Activated naive CD4-positive, alpha-beta T cell treated with anti-CD3 and anti-CD28 coated beads, Interleukin-2, amount 10 ng/mL, durations not matched to agents 7 days and 5 days (primary cell): Measurements from ENCODE around the gene LIN28B.
"Not testable (repeated sequence)": the region's sequence is repeated elsewhere in the genome, so short reads cannot be mapped to it uniquely, and the experiment has no call there.

ENCODE experiments used
- CTCF ChIA-PET: fragments of 350-600 bp; sonication (Branson Sonifier 250); formaldehyde crosslinking; loops from one replicate; lab custom pipeline; 2021; ENCODE audit warnings: antibody characterized with exemption; lab: Charles Lee
- DNase-seq: peaks from one replicate; pipeline ENCODE4 v3.0.0-alpha.2; 2020
- H3K27ac Mint-ChIP-seq: one replicate; pipeline ENCODE4 v1.8.0; 2021; ENCODE audit warnings: mild to moderate bottlenecking, moderate library complexity, mixed read lengths
- H3K27me3 Mint-ChIP-seq: one replicate; pipeline ENCODE4 v1.8.0; 2021; ENCODE audit warnings: mild to moderate bottlenecking, mixed read lengths
- H3K36me3 Mint-ChIP-seq: one replicate; pipeline ENCODE4 v1.8.0; 2021; ENCODE audit warnings: mixed read lengths
- H3K4me1 Mint-ChIP-seq: one replicate; pipeline ENCODE4 v1.8.0; 2021; ENCODE audit warnings: mixed read lengths
- H3K4me3 Mint-ChIP-seq: one replicate; pipeline ENCODE4 v1.8.0; 2021; ENCODE audit warnings: mild to moderate bottlenecking, moderate library complexity, mixed read lengths
- H3K9me3 Mint-ChIP-seq: one replicate; pipeline ENCODE4 v1.8.0; 2021; ENCODE audit warnings: mixed read lengths

LIN28B gene

DNA sequence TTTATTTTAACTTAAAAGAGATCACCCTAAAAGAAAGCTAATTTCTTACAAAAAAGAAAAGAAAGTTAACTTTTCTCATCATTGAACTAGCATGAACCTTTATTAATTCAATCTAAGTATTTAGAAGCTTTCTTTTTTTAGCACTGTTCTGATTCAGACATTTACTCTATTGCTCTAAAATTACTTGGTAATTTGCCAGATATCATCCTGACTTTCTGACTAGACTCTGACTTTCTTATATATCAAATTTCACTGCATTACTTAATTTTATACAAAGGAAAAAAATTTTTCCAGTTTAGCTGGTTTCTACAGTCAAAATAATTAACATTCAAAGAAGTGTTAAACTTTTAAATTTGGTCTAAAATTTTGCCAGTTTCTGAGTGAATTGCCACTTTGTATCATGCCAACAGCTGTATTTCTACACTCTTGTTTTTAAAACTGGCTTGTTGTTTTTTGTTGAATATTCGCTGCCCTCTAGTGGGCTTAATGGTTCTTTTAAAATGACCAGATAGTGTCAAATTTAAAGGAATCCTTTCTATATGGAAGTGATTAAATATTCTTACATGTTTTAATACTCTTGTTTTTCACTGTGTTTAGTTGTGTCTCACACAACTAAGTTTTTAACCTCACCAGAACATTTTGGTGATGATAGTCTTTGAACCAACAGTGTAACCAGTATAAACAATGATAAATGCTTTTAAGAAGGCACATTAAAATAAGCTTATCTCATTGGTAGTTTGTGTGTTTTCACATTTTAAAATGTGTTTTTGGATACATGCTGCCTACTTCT is 120.9 kb downstream of the LIN28B start:
- no peak for DNase-seq
- CTCF ChIA-PET = interaction anchor here (0.5 to 4.9 kb wide), 18 partner anchors 8 to 548 kb away, joined by 3 to 36 read pairs (median 4); no protein-coding TSS in a partner anchor
- H3K4me3 Mint-ChIP-seq = no peak overlapping the region
- H3K36me3 Mint-ChIP-seq = no peaks in the 10 kb centered on the region
- H3K27me3 Mint-ChIP-seq = peaks cover 14% of the 10 kb centered on the region
- H3K4me1 Mint-ChIP-seq = no peaks in the 10 kb centered on the region
- H3K27ac Mint-ChIP-seq = no peak overlapping the region
- H3K9me3 Mint-ChIP-seq = no peaks in the 10 kb centered on the region

- CTCF ChIA-PET = interaction anchor here (0.5 to 4.9 kb wide), 12 partner anchors 9 to 549 kb away, joined by 3 to 36 read pairs (median 4); no protein-coding TSS in a partner anchor
- peaks cover 12% of the 10 kb centered on the region for H3K27me3 Mint-ChIP-seq
- no peak overlapping the region for H3K27ac Mint-ChIP-seq
- no peak overlapping the region for H3K4me3 Mint-ChIP-seq
- no peak for DNase-seq
- H3K4me1 Mint-ChIP-seq = no peaks in the 10 kb centered on the region
- no peaks in the 10 kb centered on the region for H3K9me3 Mint-ChIP-seq
- no peaks in the 10 kb centered on the region for H3K36me3 Mint-ChIP-seq
Observed at GRCh38 chr6:105078386-105078708, 121.4 kb downstream of the LIN28B start.

- H3K36me3 Mint-ChIP-seq = no peaks in the 10 kb centered on the region
- CTCF ChIA-PET = interaction anchor here (1.2 to 4.9 kb wide), 2 partner anchors 56 to 290 kb away, joined by 4 to 36 read pairs; no protein-coding TSS in a partner anchor
- H3K27ac Mint-ChIP-seq = no peak overlapping the region
- H3K27me3 Mint-ChIP-seq = peaks cover 13% of the 10 kb centered on the region
- no peaks in the 10 kb centered on the region for H3K4me1 Mint-ChIP-seq
- H3K4me3 Mint-ChIP-seq = no peak overlapping the region
- no peaks in the 10 kb centered on the region for H3K9me3 Mint-ChIP-seq
- DNase-seq = no peak
Observed at GRCh38 chr6:105080279-105080678, 123.4 kb downstream of the LIN28B start.

DNA sequence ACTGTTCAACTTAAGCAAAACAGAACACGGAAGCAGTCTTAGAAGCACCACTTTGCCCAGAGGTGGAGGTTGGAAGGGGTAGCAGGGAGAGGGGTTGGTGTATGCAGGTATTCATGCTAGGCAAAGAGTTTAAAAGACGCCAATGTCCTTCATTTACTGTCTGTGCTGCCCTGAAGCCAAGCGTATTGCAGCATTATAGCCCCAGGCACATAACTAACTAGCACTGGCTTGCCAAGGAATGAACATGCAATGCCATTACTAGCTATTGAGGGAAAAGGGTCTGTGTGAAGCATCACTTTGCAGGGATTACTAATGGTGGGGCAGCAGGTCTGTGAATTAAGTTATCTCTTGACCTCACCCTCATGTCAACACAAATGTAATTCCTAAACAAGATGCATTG is 124.8 kb downstream of the LIN28B start:
- CTCF ChIA-PET, H3K4me1 Mint-ChIP-seq, DNase-seq, H3K36me3 Mint-ChIP-seq, H3K27ac Mint-ChIP-seq, H3K9me3 Mint-ChIP-seq, H3K4me3 Mint-ChIP-seq: not testable (repeated sequence)
- peaks cover 18% of the 10 kb centered on the region for H3K27me3 Mint-ChIP-seq

DNA sequence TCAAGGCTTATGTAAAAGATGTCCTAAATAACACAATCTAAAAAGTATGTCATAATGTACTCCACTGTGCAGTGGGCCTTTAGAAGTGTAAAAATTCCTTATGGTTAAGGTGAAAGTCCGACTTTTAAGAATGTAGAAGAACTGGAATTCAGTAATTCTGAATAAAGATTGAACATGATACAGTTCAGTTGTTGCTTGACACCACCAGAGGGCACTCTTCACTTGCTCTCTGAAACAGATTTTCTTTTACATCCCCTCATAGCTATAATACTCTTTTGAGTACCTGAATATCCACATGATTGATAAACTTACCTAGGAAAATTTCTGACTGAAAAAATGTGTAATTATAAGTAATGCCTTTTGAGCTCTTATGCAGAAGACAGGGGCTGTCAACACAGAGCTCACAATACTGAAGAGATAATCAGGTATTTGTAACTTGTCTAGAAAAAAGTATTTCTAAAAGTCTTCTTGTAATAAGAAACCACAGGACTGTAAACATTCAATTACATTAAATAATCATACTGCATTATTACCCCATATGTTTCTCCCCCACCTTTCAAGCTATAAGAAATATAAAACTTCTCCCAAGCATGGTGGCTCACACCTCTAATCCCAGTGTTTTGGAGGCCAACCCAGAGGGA is 130.8 kb downstream of the LIN28B start:
- no peaks in the 10 kb centered on the region for H3K36me3 Mint-ChIP-seq
- DNase-seq = peak; percentile 35
- H3K4me1 Mint-ChIP-seq = no peaks in the 10 kb centered on the region
- CTCF ChIA-PET = interaction anchor here (0.7 to 2.1 kb wide), 25 partner anchors 9 to 364 kb away, joined by 3 to 21 read pairs (median 4); partner anchors contain the start of gene PREP
- H3K4me3 Mint-ChIP-seq = no peak overlapping the region
- no peak overlapping the region for H3K27ac Mint-ChIP-seq
- H3K9me3 Mint-ChIP-seq = no peaks in the 10 kb centered on the region
- peaks cover 12% of the 10 kb centered on the region for H3K27me3 Mint-ChIP-seq

GRCh38 chr6:105091140-105091829 is 134.4 kb downstream of the LIN28B start:
- H3K9me3 Mint-ChIP-seq = no peaks in the 10 kb centered on the region
- H3K4me3 Mint-ChIP-seq = no peak overlapping the region
- H3K36me3 Mint-ChIP-seq = no peaks in the 10 kb centered on the region
- DNase-seq = no peak
- H3K4me1 Mint-ChIP-seq = no peaks in the 10 kb centered on the region
- CTCF ChIA-PET = interaction anchor here (1.1 to 1.4 kb wide), 2 partner anchors 272 to 333 kb away, joined by 3 read pairs; no protein-coding TSS in a partner anchor
- H3K27me3 Mint-ChIP-seq = peaks cover 8% of the 10 kb centered on the region
- H3K27ac Mint-ChIP-seq = no peak overlapping the region

- H3K36me3 Mint-ChIP-seq = no peaks in the 10 kb centered on the region
- H3K27me3 Mint-ChIP-seq = no peaks in the 10 kb centered on the region
- DNase-seq = no peak
- CTCF ChIA-PET = no interaction called here
- no peaks in the 10 kb centered on the region for H3K9me3 Mint-ChIP-seq
- H3K4me1 Mint-ChIP-seq = no peaks in the 10 kb centered on the region
- no peak overlapping the region for H3K4me3 Mint-ChIP-seq
- H3K27ac Mint-ChIP-seq = no peak overlapping the region
Observed at GRCh38 chr6:105094133-105094640, 137.3 kb downstream of the LIN28B start.

DNA sequence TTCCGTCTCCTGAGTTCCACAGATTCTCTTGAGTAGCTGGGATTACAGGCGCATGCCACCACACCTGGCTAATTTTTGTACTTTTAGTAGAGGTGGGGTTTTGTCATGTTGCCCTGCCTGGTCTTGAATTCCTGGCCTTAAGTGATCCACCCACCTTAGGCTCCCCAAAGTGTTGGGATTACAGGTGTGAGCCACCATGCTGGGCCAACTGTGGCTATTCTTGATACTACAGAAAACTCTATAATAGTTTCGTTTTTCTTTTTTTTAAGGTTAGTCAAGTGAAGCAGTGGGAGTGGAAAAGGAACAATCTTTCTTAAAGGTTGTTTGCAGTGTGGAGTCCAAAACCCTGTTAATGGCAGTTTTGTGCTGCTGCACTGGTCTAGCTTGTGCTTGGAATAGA is 138.2 kb downstream of the LIN28B start:
- Mint-ChIP-seq H3K9me3 (no peaks in the 10 kb centered on the region), H3K4me3 (no peak overlapping the region)
- CTCF ChIA-PET = no interaction called here

DNA sequence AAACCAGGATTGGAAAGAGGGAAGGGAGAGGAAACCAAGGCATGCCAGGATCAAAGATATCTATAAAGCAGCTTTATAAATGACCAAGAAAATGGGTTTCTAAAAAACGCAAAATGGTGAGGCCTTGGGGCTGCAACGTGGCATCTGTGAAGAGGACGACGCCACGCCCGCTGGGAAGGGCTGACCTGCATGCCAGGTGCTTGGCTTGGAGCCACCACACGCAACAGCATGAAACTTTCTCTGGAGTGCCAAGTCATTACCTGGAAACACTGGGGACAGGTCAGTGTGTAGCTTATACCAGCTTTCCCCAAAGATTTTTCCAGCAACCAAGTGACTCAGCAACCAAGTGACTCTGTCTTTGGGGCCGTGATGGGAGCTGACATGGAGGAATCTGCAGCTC is 140.4 kb downstream of the LIN28B start:
- no peaks in the 10 kb centered on the region for H3K36me3 Mint-ChIP-seq
- H3K27me3 Mint-ChIP-seq = no peaks in the 10 kb centered on the region
- no peak overlapping the region for H3K4me3 Mint-ChIP-seq
- CTCF ChIA-PET = no interaction called here
- H3K27ac Mint-ChIP-seq = no peak overlapping the region
- H3K4me1 Mint-ChIP-seq = no peaks in the 10 kb centered on the region
- DNase-seq = no peak
- H3K9me3 Mint-ChIP-seq = no peaks in the 10 kb centered on the region

More for the DNA sequence above, 138.2 kb downstream of the LIN28B start:
- no peak for DNase-seq
- Mint-ChIP-seq H3K4me1 (no peaks in the 10 kb centered on the region), H3K27me3 (no peaks in the 10 kb centered on the region), H3K36me3 (no peaks in the 10 kb centered on the region), H3K27ac (no peak overlapping the region)

- H3K36me3 Mint-ChIP-seq = no peaks in the 10 kb centered on the region
- H3K4me3 Mint-ChIP-seq = no peak overlapping the region
- H3K27me3 Mint-ChIP-seq = no peaks in the 10 kb centered on the region
- CTCF ChIA-PET = interaction anchor here (1.2 to 1.3 kb wide), 2 partner anchors 11 to 14 kb away, joined by 3 to 4 read pairs; no protein-coding TSS in a partner anchor
- no peaks in the 10 kb centered on the region for H3K9me3 Mint-ChIP-seq
- no peaks in the 10 kb centered on the region for H3K4me1 Mint-ChIP-seq
- H3K27ac Mint-ChIP-seq = no peak overlapping the region
- no peak for DNase-seq
Observed at GRCh38 chr6:105099371-105099770, 142.5 kb downstream of the LIN28B start.

GRCh38 chr6:105102186-105102585 is 145.3 kb downstream of the LIN28B start:
- Mint-ChIP-seq H3K9me3 (no peaks in the 10 kb centered on the region), H3K4me1 (no peaks in the 10 kb centered on the region), H3K36me3 (no peaks in the 10 kb centered on the region), H3K4me3 (no peak overlapping the region), H3K27me3 (peaks cover 3% of the 10 kb centered on the region), H3K27ac (no peak overlapping the region)
- no peak for DNase-seq
- CTCF ChIA-PET = interaction anchor here (1.0 kb wide), 1 partner anchor 14 kb away, joined by 3 read pairs; no protein-coding TSS in a partner anchor

- Mint-ChIP-seq H3K36me3 (no peaks in the 10 kb centered on the region), H3K4me1 (no peaks in the 10 kb centered on the region), H3K27me3 (peaks cover 8% of the 10 kb centered on the region), H3K9me3 (no peaks in the 10 kb centered on the region), H3K27ac (no peak overlapping the region), H3K4me3 (no peak overlapping the region)
- no peak for DNase-seq
- CTCF ChIA-PET = interaction anchor here (0.6 to 1.3 kb wide), 3 partner anchors 9 to 60 kb away, joined by 3 to 4 read pairs (median 3); no protein-coding TSS in a partner anchor
Observed at GRCh38 chr6:105105094-105105493, 148.2 kb downstream of the LIN28B start.

DNA sequence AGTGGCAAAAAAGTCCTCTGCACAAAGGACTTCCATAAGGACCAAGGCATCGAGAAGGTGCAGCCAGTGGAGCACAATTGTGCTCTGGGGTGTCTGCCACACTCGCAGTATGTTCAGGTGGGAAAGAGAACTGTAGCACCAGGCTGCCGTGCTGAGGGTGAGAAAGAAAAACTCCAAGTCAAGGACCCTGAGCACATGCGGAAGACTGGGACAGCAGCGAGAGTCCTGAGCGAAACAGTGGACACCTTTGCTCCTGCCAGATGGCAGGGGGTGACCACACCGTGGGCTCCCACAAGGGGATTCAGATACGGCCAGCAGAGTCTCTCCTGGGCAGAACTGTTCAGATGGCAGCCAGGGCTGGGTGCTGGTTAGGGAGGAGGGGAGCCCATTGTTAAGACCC is 149.4 kb downstream of the LIN28B start:
- Mint-ChIP-seq H3K4me3 (no peak overlapping the region), H3K27me3 (peaks cover 8% of the 10 kb centered on the region), H3K36me3 (no peaks in the 10 kb centered on the region), H3K9me3 (no peaks in the 10 kb centered on the region), H3K4me1 (no peaks in the 10 kb centered on the region), H3K27ac (no peak overlapping the region)
- CTCF ChIA-PET = no interaction called here
- DNase-seq = no peak

DNA sequence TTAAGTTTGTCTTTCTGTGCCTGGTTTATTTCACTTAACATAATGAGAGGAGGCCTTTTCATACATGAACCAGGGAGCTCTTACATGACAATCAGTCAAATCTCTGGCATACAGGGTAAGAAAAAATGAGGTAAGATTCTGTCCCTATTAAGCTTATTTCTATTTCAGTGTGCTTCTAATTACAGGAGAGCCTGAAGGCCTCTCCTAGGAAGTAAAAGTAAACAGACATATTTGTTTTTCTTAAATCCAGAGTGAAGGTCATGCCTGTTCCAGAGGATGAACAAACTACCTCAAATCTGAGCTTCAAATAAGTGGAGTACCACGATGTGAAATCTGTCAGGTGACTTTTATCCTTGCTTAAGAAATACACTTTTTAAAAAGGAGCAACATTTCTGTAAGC is 150.3 kb downstream of the LIN28B start:
- no peaks in the 10 kb centered on the region for H3K36me3 Mint-ChIP-seq
- H3K9me3 Mint-ChIP-seq = no peaks in the 10 kb centered on the region
- no peaks in the 10 kb centered on the region for H3K4me1 Mint-ChIP-seq
- peaks cover 8% of the 10 kb centered on the region for H3K27me3 Mint-ChIP-seq
- H3K27ac Mint-ChIP-seq = no peak overlapping the region
- no peak for DNase-seq
- no peak overlapping the region for H3K4me3 Mint-ChIP-seq
- CTCF ChIA-PET = no interaction called here
